B cell (primary cell): ENCODE measurements around the gene MICA.

Source experiments
- CTCF ChIP-seq: fragments of 200-600 bp; IDR thresholded peaks from one replicate; pipeline ENCODE4 v1.8.0; 2022; ENCODE audit warnings: antibody characterized with exemption, mild to moderate bottlenecking
- EZH2 ChIP-seq: IDR thresholded peaks from 2 replicates; pipeline ENCODE4 v1.6.1; 2012; ENCODE audit warnings: borderline replicate concordance, low read depth, mild to moderate bottlenecking, moderate library complexity, low read length; ENCODE audit not compliant: insufficient read depth, poor library complexity, severe bottlenecking

GRCh38 chr6:31381666-31382065 lies 21.7 kb upstream of the MICA start:
- TF ChIP-seq CTCF (no peak), EZH2 (no peak)
